Neural cell (in vitro differentiated cells): ENCODE measurements around the gene ZNF473.

Experiments used
- CTCF ChIP-seq: fragments of 450-650 bp; IDR thresholded peaks from 2 replicates; pipeline ENCODE4 v1.5.1; 2014; ENCODE audit warnings: antibody characterized with exemption, mild to moderate bottlenecking, moderate library complexity; ENCODE audit not compliant: poor library complexity, severe bottlenecking
- EZH2 ChIP-seq: fragments of 200-600, 300-800 bp; shearing (Covaris generic), sonication (generic); IDR thresholded peaks from 2 replicates; pipeline ENCODE4 v1.6.1; 2014; ENCODE audit warnings: antibody characterized with exemption, low read length, borderline replicate concordance, mild to moderate bottlenecking; ENCODE audit not compliant: insufficient read depth, poor library complexity, severe bottlenecking
- REST ChIP-seq: IDR thresholded peaks from 2 replicates; pipeline ENCODE4 v1.6.1; 2012; ENCODE audit warnings: borderline replicate concordance
- SMC3 ChIP-seq: fragments of 450-650 bp; conservative IDR thresholded peaks from 2 replicates; pipeline ENCODE4 v1.6.1; 2014; ENCODE audit warnings: antibody characterized with exemption, mild to moderate bottlenecking, moderate library complexity; ENCODE audit not compliant: poor library complexity

- TF ChIP-seq REST (no peak), SMC3 (peak; percentile 75), CTCF (peak; percentile 75), EZH2 (no peak)
Measured at GRCh38 chr19:49983645-49984229, 42.1 kb upstream of the ZNF473 start.
